ENCODE measurements around the gene DIAPH1. TPM values are rescaled to one million over a fixed set of nuclear protein-coding genes. Genes with fewer than 3 reads are reported as not detected.

DIAPH1 gene
- total RNA-seq, 1 experiment from 2014 or later = 32.8 TPM

DNA sequence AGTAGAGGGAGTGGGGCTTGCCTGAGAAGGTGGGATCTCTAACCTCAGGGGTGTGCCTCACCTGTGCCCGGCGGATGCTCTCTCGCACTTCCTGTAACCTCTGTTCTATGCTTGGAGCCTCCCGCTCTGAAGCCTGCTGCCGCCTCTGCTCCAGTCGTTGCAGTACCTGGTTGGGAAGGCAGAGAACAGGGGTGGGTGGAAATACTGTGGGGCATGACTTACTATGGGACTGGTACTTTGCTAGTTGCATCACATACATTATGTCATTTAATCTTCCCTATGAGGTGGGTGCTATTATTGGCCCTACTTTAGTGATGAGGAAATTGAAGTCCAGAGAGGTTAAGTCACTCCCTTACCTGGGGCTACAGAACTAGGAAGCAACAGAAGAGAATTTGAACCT lies 27.2 kb upstream of the DIAPH1 start:
- DNase-seq (ENCODE audit: low read depth, low spot score) = no peak
- in situ Hi-C loops (cut with HindIII; ENCODE audit: low pct_unique_long_range_greater_than_20kb, low sequenced_read_pairs) = no loop called here

DNA sequence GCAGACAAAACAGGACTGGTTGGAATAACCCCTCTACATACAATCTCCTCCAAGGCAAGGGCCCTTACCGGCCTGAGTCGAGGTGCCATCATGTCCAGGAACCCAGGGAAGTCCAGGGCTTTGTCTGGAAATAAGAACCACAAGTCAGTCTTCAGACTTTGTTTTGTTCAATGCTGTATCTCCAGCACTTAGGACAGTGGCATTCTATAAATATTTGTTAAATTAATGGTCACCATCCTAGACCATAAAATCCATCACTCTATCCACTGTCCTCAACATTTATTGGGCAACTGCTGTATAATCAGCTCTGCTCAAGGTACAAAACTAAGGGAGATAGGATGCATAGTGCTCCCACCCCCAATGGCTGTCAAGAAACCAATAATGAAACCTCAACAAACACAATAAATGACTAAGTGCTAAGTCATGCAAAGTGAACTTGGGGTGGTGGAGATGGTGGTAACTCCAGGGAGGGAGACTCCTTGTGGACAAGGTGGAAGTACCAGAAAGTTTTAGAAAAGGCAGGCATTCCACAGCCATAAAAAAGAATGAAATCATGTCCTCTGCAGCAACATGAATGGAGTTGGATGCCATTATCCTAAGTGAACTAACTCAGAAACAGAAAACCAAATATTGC lies 23.0 kb upstream of the DIAPH1 start:
- DNase-seq (ENCODE audit: low read depth, low spot score) = peak; percentile 23
- in situ Hi-C loops (cut with HindIII; ENCODE audit: low pct_unique_long_range_greater_than_20kb, low sequenced_read_pairs) = no loop called here

DNA sequence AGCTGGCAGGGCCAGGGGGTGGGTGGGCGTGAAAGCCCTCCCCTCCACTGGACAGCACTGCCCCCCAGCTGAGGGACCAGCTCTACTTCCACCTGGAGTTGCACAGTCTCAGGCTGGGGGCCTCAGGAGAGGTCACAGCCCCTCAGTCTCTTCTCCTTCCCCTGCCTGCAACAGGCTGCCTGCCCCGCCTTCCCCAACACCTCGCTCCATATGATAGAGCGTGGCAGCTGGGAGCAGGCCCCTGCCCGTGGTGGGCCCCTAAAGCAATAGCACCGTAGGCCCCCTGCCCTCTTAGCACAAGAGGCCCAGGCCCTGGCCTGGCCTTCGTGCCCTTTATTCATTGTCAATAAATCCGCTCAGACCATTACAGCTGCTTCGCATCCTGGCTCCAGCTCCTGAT lies 21.9 kb upstream of the DIAPH1 start:
- in situ Hi-C loops (cut with HindIII; ENCODE audit: low pct_unique_long_range_greater_than_20kb, low sequenced_read_pairs) = no loop called here
- no peak for DNase-seq (ENCODE audit: low read depth, low spot score)

DNA sequence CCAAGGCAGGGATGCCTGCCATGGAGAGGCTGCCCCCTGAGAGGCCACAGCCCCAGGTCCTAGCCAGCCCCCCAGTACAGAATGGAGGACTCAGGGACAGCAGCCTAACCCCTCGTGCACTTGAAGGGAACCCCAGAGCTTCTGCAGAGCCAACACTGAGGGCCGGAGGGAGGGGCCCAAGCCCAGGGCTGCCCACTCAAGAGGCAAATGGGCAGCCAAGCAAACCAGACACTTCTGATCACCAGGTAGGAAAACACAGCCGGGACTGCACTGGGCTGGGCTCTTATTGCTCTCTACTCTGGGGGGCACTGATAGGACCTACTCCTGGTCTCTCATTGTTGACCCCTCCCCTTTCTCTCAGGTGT lies 21.2 kb upstream of the DIAPH1 start:
- no peak for DNase-seq (ENCODE audit: low read depth, low spot score)
- in situ Hi-C loops (cut with HindIII; ENCODE audit: low pct_unique_long_range_greater_than_20kb, low sequenced_read_pairs) = no loop called here

DNA sequence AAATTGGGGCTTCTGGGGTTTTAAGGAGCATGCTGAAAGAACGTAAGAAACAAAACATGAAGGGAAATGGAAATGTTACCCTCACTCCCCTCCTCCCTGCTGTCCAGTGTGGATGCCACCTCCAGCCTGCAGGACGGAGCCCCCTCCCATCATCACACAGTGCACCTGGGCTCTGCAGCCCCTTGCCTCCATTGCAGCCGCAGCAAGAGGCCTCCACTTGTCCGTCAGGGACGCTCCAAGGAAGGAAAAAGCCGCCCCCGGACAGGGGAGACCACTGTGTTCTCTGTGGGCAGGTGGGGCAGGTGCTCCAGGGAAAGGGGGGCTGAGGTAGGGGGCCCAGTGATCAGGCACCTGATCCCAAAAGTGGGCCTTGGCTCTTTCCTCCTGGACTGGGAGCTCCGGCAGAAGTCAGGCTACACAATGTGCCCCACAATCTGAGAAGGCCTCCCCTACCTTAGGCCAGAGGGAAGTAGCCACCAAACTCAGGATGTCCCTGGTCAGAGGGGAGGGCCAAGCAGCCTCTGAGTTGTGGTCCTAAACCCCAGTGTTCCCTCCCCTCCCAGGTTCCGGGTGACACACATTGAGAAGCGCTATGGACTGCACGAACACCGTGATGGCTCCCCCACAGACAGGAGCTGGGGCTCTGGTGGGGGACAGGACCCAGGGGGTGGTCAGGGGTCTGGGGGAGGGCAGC lies 20.7 kb upstream of the DIAPH1 start:
- in situ Hi-C loops (cut with HindIII; ENCODE audit: low pct_unique_long_range_greater_than_20kb, low sequenced_read_pairs) = no loop called here
- no peak for DNase-seq (ENCODE audit: low read depth, low spot score)

DNA sequence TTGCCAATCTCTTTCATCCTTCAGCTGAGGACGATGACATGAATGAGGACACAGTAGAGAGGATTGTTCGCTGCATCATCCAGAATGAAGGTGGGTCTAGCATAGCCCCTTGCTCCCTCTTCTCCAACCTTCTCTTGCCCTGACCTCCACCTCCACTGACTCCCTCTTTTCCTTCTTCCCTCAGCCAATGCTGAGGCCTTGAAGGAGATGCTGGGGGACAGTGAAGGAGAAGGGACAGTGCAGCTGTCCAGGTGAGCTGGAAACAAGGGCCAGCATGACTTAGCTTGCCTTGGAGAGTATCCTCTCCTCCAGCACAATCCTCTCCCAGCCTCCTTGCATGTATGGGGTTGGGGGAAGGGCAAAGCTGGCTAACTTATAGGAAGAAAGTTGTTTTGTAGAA lies 20.0 kb upstream of the DIAPH1 start:
- no peak for DNase-seq (ENCODE audit: low read depth, low spot score)
- in situ Hi-C loops (cut with HindIII; ENCODE audit: low pct_unique_long_range_greater_than_20kb, low sequenced_read_pairs) = no loop called here

DNA sequence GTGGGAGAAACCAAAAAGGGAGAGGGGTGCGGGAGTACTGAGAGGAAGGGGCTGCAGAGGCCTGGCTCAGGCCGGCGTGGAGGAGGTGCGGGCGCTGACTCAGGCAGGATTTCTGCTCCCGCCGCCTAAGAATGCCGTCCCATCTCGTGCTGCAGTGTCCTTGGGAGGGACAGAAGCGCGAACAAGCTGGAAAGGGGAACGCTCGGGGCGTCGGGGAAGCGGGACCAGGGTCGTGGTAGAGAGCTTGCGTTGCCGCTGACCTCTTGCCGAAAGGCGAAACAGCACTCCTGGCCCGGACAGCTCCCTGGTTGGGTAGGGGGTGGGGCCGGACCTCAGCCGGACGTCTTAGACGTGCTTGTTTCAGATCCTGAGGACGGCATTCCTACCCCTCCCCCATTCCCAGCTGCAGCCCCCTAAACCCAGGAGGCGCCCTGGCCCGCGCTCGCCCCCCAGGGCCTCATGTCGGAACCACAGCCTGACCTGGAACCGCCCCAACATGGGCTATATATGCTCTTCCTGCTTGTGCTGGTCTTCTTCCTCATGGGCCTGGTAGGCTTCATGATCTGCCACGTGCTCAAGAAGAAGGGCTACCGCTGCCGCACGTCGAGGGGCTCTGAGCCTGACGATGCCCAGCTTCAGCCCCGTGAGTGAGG lies 19.1 kb upstream of the DIAPH1 start:
- DNase-seq (ENCODE audit: low read depth, low spot score) = peak; percentile 39
- in situ Hi-C loops (cut with HindIII; ENCODE audit: low pct_unique_long_range_greater_than_20kb, low sequenced_read_pairs) = no loop called here

DNA sequence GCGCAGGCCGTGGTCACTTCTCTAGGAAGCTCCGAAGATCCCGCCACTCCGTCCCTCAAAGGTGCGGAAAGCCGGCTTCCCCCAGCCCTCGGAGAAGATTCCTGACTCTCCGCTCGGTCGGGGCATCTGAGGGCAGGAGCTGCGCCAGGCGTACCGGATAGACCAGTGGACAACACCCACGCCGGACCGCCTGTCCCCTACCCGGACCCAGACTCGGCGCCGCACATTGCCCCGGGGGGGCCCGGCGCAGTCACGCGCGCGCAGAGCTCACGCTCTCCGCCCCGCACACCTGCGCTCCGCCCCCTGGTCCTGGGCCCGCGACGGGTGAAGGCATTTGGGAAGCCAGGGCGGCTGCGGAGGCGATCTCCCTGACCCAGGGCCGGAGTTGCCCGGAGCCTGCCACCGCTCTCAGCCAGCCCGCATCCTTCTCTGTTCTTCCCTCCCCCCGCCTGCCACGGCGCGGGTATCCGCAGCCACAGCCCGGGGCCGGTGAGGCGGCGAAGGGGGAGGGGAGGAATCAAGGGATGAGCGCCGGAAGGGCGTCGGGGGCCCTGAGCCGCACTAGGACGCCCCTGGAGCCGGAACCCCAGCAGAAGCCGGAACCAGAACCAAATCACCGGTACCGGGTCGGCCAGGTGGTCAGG lies 18.4 kb upstream of the DIAPH1 start:
- in situ Hi-C loops (cut with HindIII; ENCODE audit: low pct_unique_long_range_greater_than_20kb, low sequenced_read_pairs) = no loop called here
- DNase-seq (ENCODE audit: low read depth, low spot score) = peak; percentile 8

DNA sequence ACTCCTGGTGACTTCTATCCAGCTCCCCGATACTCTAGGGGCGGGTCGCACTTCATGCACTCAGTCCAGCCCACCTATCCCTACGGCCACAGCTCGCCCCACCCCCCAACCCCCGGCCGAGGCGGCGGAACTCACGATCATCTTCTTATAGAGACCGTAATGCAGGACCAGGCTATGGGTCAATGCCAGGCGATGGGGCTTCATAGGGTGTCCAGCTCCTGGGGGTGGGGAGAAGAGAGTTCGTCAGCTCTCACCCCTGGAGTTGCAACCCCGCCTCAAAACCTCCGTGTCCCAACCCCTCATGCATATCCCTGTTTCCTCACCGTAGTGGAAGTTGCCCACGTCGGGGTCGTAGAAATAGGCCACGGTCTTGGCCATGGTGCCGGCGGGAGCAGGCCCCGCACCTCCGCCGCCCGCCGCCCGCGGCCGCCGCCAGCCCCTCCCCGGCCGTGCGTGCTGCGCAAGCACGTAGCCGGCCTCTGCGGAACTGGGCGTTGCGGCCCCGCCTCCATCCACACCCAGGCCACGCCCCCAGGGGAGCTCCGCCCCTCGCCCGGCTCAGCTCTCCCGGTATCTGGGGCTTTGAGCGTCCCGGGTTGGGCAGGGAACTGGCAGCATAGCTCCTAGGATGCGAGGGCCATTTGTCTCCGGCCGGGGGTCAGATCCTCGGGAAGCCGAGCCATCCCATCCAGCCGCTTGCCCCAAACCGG lies 17.8 kb upstream of the DIAPH1 start, which contains the start of the genes HDAC3 and RELL2:
Gene HDAC3 (minus strand): TSS at position 437 of the 710 bp plus-strand sequence. CDS start 59 bp downstream, at position 378.
Gene RELL2 (plus strand): TSS at position 585 of the 710 bp plus-strand sequence. CDS start 1,229 bp downstream, outside the sequence.
- peak; percentile 91 for DNase-seq (ENCODE audit: low read depth, low spot score)
- in situ Hi-C loops (cut with HindIII; ENCODE audit: low pct_unique_long_range_greater_than_20kb, low sequenced_read_pairs) = no loop called here

DNA sequence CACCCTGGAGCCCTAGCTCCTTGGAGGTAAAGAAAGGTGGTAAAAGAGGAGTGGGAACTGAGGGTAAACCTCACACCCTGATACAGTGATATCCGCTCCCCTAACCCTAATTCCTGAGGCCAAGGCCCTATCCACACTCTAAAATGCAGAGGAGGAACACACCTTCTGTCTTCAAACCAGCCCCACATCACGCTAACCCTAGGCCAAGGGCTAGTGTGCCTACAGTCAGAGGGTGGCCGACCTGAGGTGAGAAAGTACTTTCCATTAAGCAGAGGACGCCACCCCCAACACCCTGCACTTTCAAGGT lies 17.3 kb upstream of the DIAPH1 start:
- DNase-seq (ENCODE audit: low read depth, low spot score) = no peak
- in situ Hi-C loops (cut with HindIII; ENCODE audit: low pct_unique_long_range_greater_than_20kb, low sequenced_read_pairs) = no loop called here

DNA sequence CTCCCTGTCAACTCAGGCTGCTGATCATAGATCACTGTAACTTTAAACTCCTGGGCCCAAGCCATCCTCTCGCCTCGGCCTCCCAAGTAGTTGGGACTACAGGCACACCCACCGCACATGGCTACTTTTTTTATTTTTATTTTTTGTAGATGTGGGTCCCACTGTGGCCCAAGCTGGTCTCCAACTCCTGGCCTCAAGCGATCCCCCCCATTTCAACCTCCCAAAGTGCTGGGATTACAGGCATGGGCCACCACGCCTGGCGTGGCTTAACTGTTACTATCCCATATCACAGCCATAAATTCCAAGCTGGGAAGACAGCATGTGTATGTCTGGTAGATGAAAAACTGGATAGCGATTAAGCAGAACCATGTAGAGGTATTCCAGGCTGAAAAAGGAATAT lies 16.8 kb upstream of the DIAPH1 start:
- no peak for DNase-seq (ENCODE audit: low read depth, low spot score)
- in situ Hi-C loops (cut with HindIII; ENCODE audit: low pct_unique_long_range_greater_than_20kb, low sequenced_read_pairs) = no loop called here

DNA sequence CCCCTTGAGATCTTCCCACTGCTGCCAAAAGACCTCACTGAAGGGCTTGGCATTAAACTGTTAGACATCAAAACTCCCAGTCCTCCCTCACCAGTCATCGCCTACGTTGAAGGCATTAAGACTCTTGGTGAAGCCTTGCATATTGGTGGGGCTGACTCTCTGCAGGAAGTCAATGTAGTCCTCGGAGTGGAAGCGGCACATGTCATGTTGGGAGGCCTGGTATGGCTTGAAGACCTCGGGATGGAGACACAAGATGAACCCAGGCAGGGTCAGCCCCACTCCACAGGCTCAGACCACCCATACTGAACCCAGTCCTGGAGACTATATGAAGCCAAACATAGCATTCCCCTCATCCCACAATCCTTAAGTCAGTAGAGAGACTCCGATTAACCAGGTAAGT lies 15.9 kb upstream of the DIAPH1 start:
- in situ Hi-C loops (cut with HindIII; ENCODE audit: low pct_unique_long_range_greater_than_20kb, low sequenced_read_pairs) = no loop called here

DNA sequence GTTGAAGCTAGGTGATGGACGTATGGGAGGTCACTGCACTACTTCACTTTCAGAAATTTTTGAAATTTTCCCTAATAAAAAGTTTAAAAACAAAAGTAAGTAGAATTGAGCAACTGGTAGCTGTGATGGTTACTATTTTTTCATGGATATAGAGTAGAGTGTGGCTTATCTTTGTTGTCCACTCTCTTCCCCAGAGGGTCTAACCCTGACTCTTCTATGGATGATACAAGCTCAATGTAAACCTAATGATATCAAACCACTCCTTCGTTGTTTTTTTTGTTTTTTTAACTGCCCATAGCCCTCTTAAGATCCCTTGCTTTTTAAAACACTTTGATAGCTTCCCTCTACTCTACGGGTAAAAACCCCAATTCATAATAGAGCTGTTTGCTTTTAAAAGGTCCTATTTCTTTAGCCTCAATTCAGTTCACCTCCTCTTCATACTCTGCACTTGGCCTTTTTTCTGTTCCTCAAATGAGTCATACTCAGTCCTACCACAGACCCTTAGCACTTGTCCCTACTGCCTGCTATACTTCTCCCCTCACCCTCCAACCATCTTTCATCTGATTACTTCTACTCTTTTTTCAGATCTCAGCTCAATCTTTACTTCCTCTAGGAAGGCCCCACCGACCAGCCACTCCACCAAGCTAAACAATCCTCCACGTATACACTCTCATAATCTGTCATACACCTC lies 15.2 kb upstream of the DIAPH1 start:
- in situ Hi-C loops (cut with HindIII; ENCODE audit: low pct_unique_long_range_greater_than_20kb, low sequenced_read_pairs) = no loop called here
- DNase-seq (ENCODE audit: low read depth, low spot score) = no peak

More for the DNA sequence above, 15.9 kb upstream of the DIAPH1 start:
- DNase-seq (ENCODE audit: low read depth, low spot score) = no peak

DNA sequence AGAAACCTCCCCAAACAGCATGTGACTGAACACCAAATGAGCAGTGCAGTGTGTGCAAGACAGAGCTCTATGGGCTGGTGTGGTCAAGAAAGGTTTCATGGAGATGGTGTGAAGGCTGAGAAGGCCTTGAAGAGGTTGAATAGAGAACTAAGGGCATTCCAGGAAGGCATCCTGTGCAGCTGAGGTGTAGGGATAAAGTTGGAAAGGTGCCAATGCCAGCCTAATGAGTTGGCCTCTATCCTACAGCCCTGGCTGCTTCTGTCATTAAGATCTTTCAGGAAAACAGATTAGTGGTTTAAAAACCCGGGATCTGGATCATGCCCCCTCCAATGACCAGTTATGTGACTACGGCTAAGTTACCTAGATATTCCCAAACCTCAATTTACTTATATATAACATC lies 13.8 kb upstream of the DIAPH1 start:
- in situ Hi-C loops (cut with HindIII; ENCODE audit: low pct_unique_long_range_greater_than_20kb, low sequenced_read_pairs) = no loop called here
- DNase-seq (ENCODE audit: low read depth, low spot score) = no peak

DNA sequence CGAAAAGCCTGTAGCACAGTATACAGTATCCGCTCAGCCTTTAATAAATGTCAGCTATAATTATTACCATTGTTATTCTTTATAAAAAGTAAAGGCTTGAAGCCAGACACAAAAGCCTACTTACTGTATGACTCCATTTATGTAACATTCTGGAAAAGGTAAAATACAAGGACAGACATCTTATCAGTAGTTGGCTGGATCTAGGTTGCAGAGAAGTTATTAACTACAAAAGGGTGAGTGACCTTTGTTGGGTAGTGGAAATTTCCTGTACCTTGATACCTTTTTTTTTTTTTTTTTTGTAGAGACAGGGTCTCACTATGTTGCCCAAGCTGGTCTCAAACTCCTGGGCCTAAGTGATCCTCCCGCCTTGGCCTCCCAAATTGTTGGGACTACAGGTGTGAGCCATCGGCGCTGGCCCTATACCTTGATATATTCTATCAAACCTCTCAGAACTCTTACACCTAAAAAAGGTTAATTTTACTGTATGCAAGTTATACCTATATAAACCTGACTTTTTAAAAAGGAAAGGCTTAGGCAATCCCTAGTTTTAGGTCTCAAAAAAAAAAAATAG lies 11.9 kb upstream of the DIAPH1 start:
- in situ Hi-C loops (cut with HindIII; ENCODE audit: low pct_unique_long_range_greater_than_20kb, low sequenced_read_pairs) = no loop called here
- DNase-seq (ENCODE audit: low read depth, low spot score) = no peak

DNA sequence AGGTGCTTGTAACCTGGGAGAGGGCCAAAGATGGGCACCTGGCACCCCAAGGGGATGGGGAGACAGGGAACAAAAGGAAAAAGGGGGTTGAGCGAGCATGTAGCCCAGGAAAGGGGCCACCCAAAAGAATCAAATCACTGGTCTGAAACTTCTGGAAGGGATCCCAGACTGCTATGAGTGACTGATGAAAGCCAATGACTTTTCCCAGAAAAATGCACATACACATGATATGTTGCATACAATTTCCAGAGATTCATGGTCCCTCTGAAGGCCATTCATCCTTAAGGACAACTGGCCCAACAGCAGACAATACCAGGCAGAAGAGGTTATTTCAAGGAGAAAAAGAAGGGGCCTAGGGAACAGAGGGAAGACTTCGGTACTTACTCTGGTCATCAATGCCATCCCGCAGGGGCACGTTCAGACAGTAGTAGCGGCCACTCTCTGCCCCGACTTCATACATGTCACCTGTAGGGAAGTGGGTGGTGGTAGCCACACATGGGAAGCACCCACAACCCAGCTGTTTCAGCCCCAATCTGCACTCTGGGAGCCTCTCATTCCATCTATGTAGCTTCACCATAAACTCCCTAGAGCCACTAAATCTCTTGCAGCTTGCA lies 9.5 kb upstream of the DIAPH1 start:
- in situ Hi-C loops (cut with HindIII; ENCODE audit: low pct_unique_long_range_greater_than_20kb, low sequenced_read_pairs) = no loop called here
- DNase-seq (ENCODE audit: low read depth, low spot score) = no peak

DNA sequence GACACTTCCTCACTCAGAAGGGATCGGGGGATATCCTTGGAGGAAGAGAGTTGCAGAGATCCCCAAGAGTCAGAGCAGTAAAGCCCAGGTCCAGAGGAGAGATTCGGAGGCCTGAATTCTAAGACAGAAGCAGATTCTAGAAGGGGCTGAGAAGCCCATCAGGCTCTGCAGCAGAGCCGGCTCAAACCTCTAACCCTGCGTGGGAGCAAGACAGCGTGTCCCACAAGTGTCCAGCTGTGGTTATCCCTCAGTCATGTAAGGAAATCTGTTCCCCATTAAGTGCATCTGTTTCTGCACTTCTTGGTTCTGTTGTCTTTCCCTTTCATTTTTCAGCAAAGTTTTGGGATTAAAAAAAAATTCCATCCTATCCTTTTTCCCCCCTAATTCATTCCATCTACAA lies 4.8 kb upstream of the DIAPH1 start:
- in situ Hi-C loops (cut with HindIII; ENCODE audit: low pct_unique_long_range_greater_than_20kb, low sequenced_read_pairs) = no loop called here
- no peak for DNase-seq (ENCODE audit: low read depth, low spot score)

Measured in SK-MEL-5 (cell line).